IMR-90 (cell line): ENCODE measurements around the gene NPFFR1. TPM values are rescaled to one million over a fixed set of nuclear protein-coding genes. Genes with fewer than 3 reads are reported as not detected.

Source experiments
- ATAC-seq: fragments of 200-7000 bp; cut with Tn5 transposase; 2 replicates; pipeline ENCODE4 v1.9.1; 2020; ENCODE audit warnings: low read depth, mild to moderate bottlenecking, moderate library complexity
- BruUV-seq: library from RNA; stranded (reverse); fragments of 400-500 nt; replicated peaks from 2 replicates; lab custom pipeline; 2021; lab: Mats Ljungman, UMichigan
- CTCF ChIA-PET: fragments of 300-600 bp; formaldehyde crosslinking; extraction: SDS; loops from one replicate; lab custom pipeline; 2021; ENCODE audit warnings: antibody characterized with exemption; lab: Yijun Ruan, JAX
- POLR2A ChIA-PET: fragments of 300-600 bp; sonication (Branson Sonifier 250); formaldehyde crosslinking; loops from one replicate; lab custom pipeline; 2022; ENCODE audit warnings: antibody characterized with exemption; ENCODE audit not compliant: unreplicated experiment; lab: Charles Lee
- DNase-seq: peaks from one replicate; pipeline ENCODE4 v3.0.0; 2013
- H2AFZ ChIP-seq: replicated peaks from 2 replicates; pipeline ENCODE3; 2013; ENCODE audit warnings: low read length, mild to moderate bottlenecking; ENCODE audit not compliant: poor library complexity
- H2AK5ac ChIP-seq: 2 replicates; pipeline ENCODE4 v1.6.1; 2013; ENCODE audit warnings: low read depth, low read length, inconsistent platforms
- H2AK9ac ChIP-seq: replicated peaks from 2 replicates; pipeline ENCODE3; 2013; ENCODE audit warnings: mild to moderate bottlenecking, low read depth, low read length, moderate library complexity; ENCODE audit not compliant: poor library complexity
- H2BK120ac ChIP-seq: 2 replicates; pipeline ENCODE4 v1.6.1; 2013; ENCODE audit warnings: low read depth, low read length, inconsistent platforms
- H2BK15ac ChIP-seq: 3 replicates; pipeline ENCODE4 v1.6.1; 2013; ENCODE audit warnings: low read depth, low read length, inconsistent platforms
- H2BK20ac ChIP-seq: 2 replicates; pipeline ENCODE4 v1.6.1; 2013; ENCODE audit warnings: low read depth, mild to moderate bottlenecking, inconsistent platforms, low read length, moderate library complexity
- H2BK5ac ChIP-seq: 2 replicates; pipeline ENCODE4 v1.6.1; 2013; ENCODE audit warnings: mild to moderate bottlenecking, low read depth, low read length, inconsistent platforms; ENCODE audit not compliant: poor library complexity, severe bottlenecking
- H3K14ac ChIP-seq: replicated peaks from 2 replicates; pipeline ENCODE4 v1.6.1; 2013; ENCODE audit warnings: low read depth, low read length, inconsistent platforms
- H3K18ac ChIP-seq: 2 replicates; pipeline ENCODE4 v1.6.1; 2013; ENCODE audit warnings: low read depth, low read length, control low read depth
- H3K23ac ChIP-seq: 2 replicates; pipeline ENCODE4 v1.6.1; 2013; ENCODE audit warnings: low read depth, low read length, inconsistent platforms
- H3K27ac ChIP-seq: 2 replicates; pipeline ENCODE4 v1.5.1; 2013; ENCODE audit warnings: mild to moderate bottlenecking, control low read depth, low read length; ENCODE audit not compliant: insufficient read depth
- H3K27me3 ChIP-seq: 2 replicates; pipeline ENCODE4 v1.6.1; 2013; ENCODE audit warnings: low read length; ENCODE audit not compliant: control insufficient read depth, insufficient read depth
- H3K36me3 ChIP-seq: 2 replicates; pipeline ENCODE4 v1.6.1; 2013; ENCODE audit warnings: low read length, mixed read lengths; ENCODE audit not compliant: control insufficient read depth, insufficient read depth
- H3K4ac ChIP-seq: 2 replicates; pipeline ENCODE4 v1.6.1; 2013; ENCODE audit warnings: low read depth, low read length, inconsistent platforms
- H3K4me1 ChIP-seq: 2 replicates; pipeline ENCODE4 v1.6.1; 2013; ENCODE audit warnings: low read length, mixed read lengths; ENCODE audit not compliant: control insufficient read depth, insufficient read depth
- H3K4me2 ChIP-seq: 2 replicates; pipeline ENCODE4 v1.6.1; 2013; ENCODE audit warnings: low read depth, mild to moderate bottlenecking, control low read depth, low read length, moderate library complexity
- H3K4me3 ChIP-seq: 2 replicates; pipeline ENCODE4 v1.5.1; 2013; ENCODE audit warnings: low read depth, mild to moderate bottlenecking, control low read depth, low read length, moderate library complexity; ENCODE audit not compliant: insufficient read depth
- H3K56ac ChIP-seq: 2 replicates; pipeline ENCODE4 v1.6.1; 2013; ENCODE audit warnings: low read length, inconsistent platforms; ENCODE audit not compliant: insufficient read depth; ENCODE audit errors: extremely low read depth
- H3K79me1 ChIP-seq, 2 experiments: 2 replicates each; pipeline ENCODE4 v1.6.1; 2013; ENCODE audit warnings: low read length in 2 of 2, inconsistent platforms in 1 of 2, low read depth in 1 of 2
- H3K9ac ChIP-seq: 2 replicates; pipeline ENCODE4 v1.6.1; 2013; ENCODE audit warnings: low read depth, low read length, control low read depth
- H3K9me1 ChIP-seq: 2 replicates; pipeline ENCODE4 v1.6.1; 2013; ENCODE audit warnings: low read length, inconsistent platforms; ENCODE audit not compliant: insufficient read depth
- H3K9me3 ChIP-seq: 2 replicates; pipeline ENCODE4 v1.6.1; 2013; ENCODE audit warnings: low read length; ENCODE audit not compliant: control insufficient read depth, insufficient read depth
- H4K20me1 ChIP-seq: 2 replicates; pipeline ENCODE4 v1.6.1; 2013; ENCODE audit warnings: low read length, inconsistent platforms; ENCODE audit not compliant: insufficient read depth
- H4K5ac ChIP-seq: 2 replicates; pipeline ENCODE4 v1.6.1; 2013; ENCODE audit warnings: mild to moderate bottlenecking, low read depth, low read length, control low read depth
- H4K8ac ChIP-seq, 2 experiments: 2 replicates each; pipeline ENCODE4 v1.6.1; 2013; ENCODE audit warnings: low read depth in 2 of 2, low read length in 2 of 2, control low read depth in 1 of 2, inconsistent platforms in 1 of 2
- H4K91ac ChIP-seq: 2 replicates; pipeline ENCODE4 v1.6.1; 2013; ENCODE audit warnings: low read depth, low read length, inconsistent platforms; ENCODE audit not compliant: insufficient read depth
- CEBPB ChIP-seq: IDR thresholded peaks from 2 replicates; pipeline ENCODE4 v1.6.1; 2012; ENCODE audit warnings: low read depth, low read length, improper control_type of control experiment
- CHD1 ChIP-seq: IDR thresholded peaks from 2 replicates; pipeline ENCODE4 v1.6.1; 2012; ENCODE audit warnings: low read depth, low read length, improper control_type of control experiment
- FOS ChIP-seq: fragments of 150-350 bp; IDR thresholded peaks from 2 replicates; pipeline ENCODE4 v1.6.1; 2016; ENCODE audit warnings: low read depth, low read length
- MAZ ChIP-seq: IDR thresholded peaks from 2 replicates; pipeline ENCODE4 v1.6.1; 2012; ENCODE audit warnings: low read depth, mild to moderate bottlenecking, low read length, improper control_type of control experiment, moderate library complexity, borderline replicate concordance
- POLR2A ChIP-seq: IDR thresholded peaks from 2 replicates; pipeline ENCODE4 v1.6.1; 2012; ENCODE audit warnings: mild to moderate bottlenecking, low read depth, low read length
- RAD21 ChIP-seq: IDR thresholded peaks from 2 replicates; pipeline ENCODE4 v1.6.1; 2012; ENCODE audit warnings: low read length, improper control_type of control experiment
- SMC3 ChIP-seq: fragments of 150-350 bp; IDR thresholded peaks from 2 replicates; pipeline ENCODE4 v1.6.1; 2016; ENCODE audit warnings: low read depth, mild to moderate bottlenecking, antibody characterized with exemption, low read length, moderate library complexity
- WGBS, 2 experiments: methylation state at CpG; one replicate each; pipeline versions ENCODE4 v1.1.5 to v1.1.7; 2013; ENCODE audit warnings: missing lambda C conversion rate in 2 of 2; ENCODE audit not compliant: insufficient read length in 1 of 2; ENCODE audit errors: extremely low coverage in 2 of 2; 5-methylcytosine and 5-hydroxymethylcytosine counted together
- dilution Hi-C: fragments of 300-500 bp; cut with HindIII; formaldehyde crosslinking; loops from one replicate; pipeline ENCODE4 v1.14.3; 2018; ENCODE audit warnings: low sequenced_read_pairs; ENCODE audit not compliant: unreplicated experiment
- in situ Hi-C: fragments of 300-500 bp; cut with MboI; formaldehyde crosslinking; loops from 3 replicates; pipeline ENCODE4 v1.14.3; 2019; ENCODE audit warnings: low sequenced_read_pairs, inconsistent platforms, mixed read lengths
- intact Hi-C: fragments of 100-400 bp; cut with micrococcal nuclease; formaldehyde crosslinking; loops from 2 replicates; pipeline ENCODE4 v1.10.0; 2022
- polyA plus RNA-seq, 3 experiments: library from polyadenylated mRNA; depleted of rRNA; stranded (reverse); fragments of >200 nt; gene quantifications; 2 replicates each; pipeline ENCODE4 v1.2.3, GENCODE V29; 2012; ENCODE audit warnings: low replicate concordance in 1 of 3
- total RNA-seq: library from RNA; depleted of rRNA; stranded (reverse); fragments of >200 nt; gene quantifications from 2 replicates; pipeline ENCODE4 v1.2.3, GENCODE V29; 2012

The NPFFR1 gene
- total and polyA plus RNA-seq, 2 of the 4 experiments (the other 2 are of a cell fraction) = not detected

- ATAC-seq = no peak
- H3K56ac ChIP-seq = no peak overlapping the region
- H3K79me1 ChIP-seq = peaks cover 27 to 62% of the 10 kb centered on the region in 2 experiments
- no peak overlapping the region for H3K18ac ChIP-seq
- no peak overlapping the region for H2BK5ac ChIP-seq
- H4K91ac ChIP-seq = no peak overlapping the region
- H3K4me1 ChIP-seq = peaks cover 1% of the 10 kb centered on the region; the same call in 1 of the 2 replicates
- no peak overlapping the region for H3K4me2 ChIP-seq
- no peak overlapping the region for H2AFZ ChIP-seq
- H3K9ac ChIP-seq = no peak overlapping the region
- WGBS, 2 experiments = no CpG with 5 or more reads among the region's 3 CpGs
- DNase-seq = no peak
- H3K27ac ChIP-seq = no peak overlapping the region
- no peak overlapping the region for H2BK15ac ChIP-seq
- H3K9me1 ChIP-seq = 0 out of 2 replicates have a peak, but pooled peaks cover 3% of the 10 kb centered on the region
- H4K20me1 ChIP-seq = peaks cover 27% of the 10 kb centered on the region
- peak overlapping the region; percentile 2; the same call in 1 of the 2 replicates for H3K23ac ChIP-seq
- no TSS peak for BruUV-seq
- no peak overlapping the region for H4K8ac ChIP-seq
- no peak overlapping the region for H2AK9ac ChIP-seq
- 0 out of 2 replicates have a peak overlapping the region, but pooled peaks have one; percentile 24 for H2AK5ac ChIP-seq
- H3K4me3 ChIP-seq = no peak overlapping the region
- dilution Hi-C loops = no loop called here
- no peak overlapping the region for H2BK120ac ChIP-seq
- peaks cover 9% of the 10 kb centered on the region for H3K36me3 ChIP-seq
- no peak overlapping the region for H2BK20ac ChIP-seq
- H3K4ac ChIP-seq = no peak overlapping the region
- no peak for TF ChIP-seq CEBPB
- no peak for TF ChIP-seq FOS
- no peak for TF ChIP-seq MAZ
- no peak for TF ChIP-seq POLR2A
- TF ChIP-seq CHD1 = no peak
- TF ChIP-seq RAD21 = no peak
- TF ChIP-seq SMC3 = no peak
- no peaks in the 10 kb centered on the region for H3K9me3 ChIP-seq
- in situ Hi-C loops = no loop called here
- intact Hi-C loops = no loop called here
- ChIA-PET POLR2A (interaction anchor here (0.6 to 0.7 kb wide), 3 partner anchors 44 to 729 kb away, joined by 3 to 11 read pairs (median 4); partner anchors contain the start of gene SAR1A), CTCF (interaction anchor here (1.1 kb wide), 1 partner anchor 137 kb away, joined by 5 read pairs; no protein-coding TSS in a partner anchor)
- no peaks in the 10 kb centered on the region for H3K27me3 ChIP-seq
- H3K14ac ChIP-seq = no peak overlapping the region
- H4K5ac ChIP-seq = no peak overlapping the region; the same call in 1 of the 2 replicates
Observed at GRCh38 chr10:70227548-70228320, 56.1 kb downstream of the NPFFR1 start.
